ENCODE data around the gene GORASP2.
A peak's percentile ranks its signal among the peaks of the same experiment; 100 is the strongest.

The GORASP2 gene

GRCh38 chr2:170923799-170924198 is 5.3 kb upstream of the GORASP2 start:
- no peak for DNase-seq (ENCODE audit: low read depth)

GRCh38 chr2:170924969-170925368 is 4.1 kb upstream of the GORASP2 start:
- DNase-seq (ENCODE audit: low read depth), result no peak

GRCh38 chr2:170925923-170926322 is 3.1 kb upstream of the GORASP2 start:
- DNase-seq (ENCODE audit: low read depth), result no peak

GRCh38 chr2:170926743-170927297 is 2.2 kb upstream of the GORASP2 start:
- DNase-seq (ENCODE audit: low read depth), result no peak

GRCh38 chr2:170928036-170928823 is 823 bp upstream of the GORASP2 start:
- no peak for DNase-seq (ENCODE audit: low read depth)

- peak; percentile 30 for DNase-seq (ENCODE audit: low read depth)
These were observed 615 bp downstream of the GORASP2 start for GRCh38 chr2:170929686-170930050.

- DNase-seq (ENCODE audit: low read depth), result no peak
These were observed 1.3 kb downstream of the GORASP2 start for GRCh38 chr2:170930131-170930990.

- no peak for DNase-seq (ENCODE audit: low read depth)
These were observed 1.9 kb downstream of the GORASP2 start for GRCh38 chr2:170930991-170931266.

GRCh38 chr2:170932166-170932565 is 3.1 kb downstream of the GORASP2 start:
- no peak for DNase-seq (ENCODE audit: low read depth)

GRCh38 chr2:170932948-170933347 is 3.9 kb downstream of the GORASP2 start:
- no peak for DNase-seq (ENCODE audit: low read depth)

GRCh38 chr2:170937709-170938379 is 8.8 kb downstream of the GORASP2 start:
- no peak for DNase-seq (ENCODE audit: low read depth)

- DNase-seq (ENCODE audit: low read depth), result no peak
These were observed 11.0 kb downstream of the GORASP2 start for GRCh38 chr2:170940066-170940465.

GRCh38 chr2:170942615-170943014 is 13.6 kb downstream of the GORASP2 start:
- no peak for DNase-seq (ENCODE audit: low read depth)

- DNase-seq (ENCODE audit: low read depth), result no peak
These were observed 14.0 kb downstream of the GORASP2 start for GRCh38 chr2:170943041-170943440.

- DNase-seq (ENCODE audit: low read depth), result no peak
These were observed 14.5 kb downstream of the GORASP2 start for GRCh38 chr2:170943596-170943995.

GRCh38 chr2:170944545-170944944 is 15.5 kb downstream of the GORASP2 start:
- no peak for DNase-seq (ENCODE audit: low read depth)

- no peak for DNase-seq (ENCODE audit: low read depth)
These were observed 20.4 kb downstream of the GORASP2 start for GRCh38 chr2:170949415-170949814.

GRCh38 chr2:170950221-170950761 is 21.2 kb downstream of the GORASP2 start:
- DNase-seq (ENCODE audit: low read depth), result no peak

GRCh38 chr2:170953941-170954340 is 24.9 kb downstream of the GORASP2 start:
- DNase-seq (ENCODE audit: low read depth), result no peak

- no peak for DNase-seq (ENCODE audit: low read depth)
These were observed 34.3 kb downstream of the GORASP2 start for GRCh38 chr2:170963386-170963785.

GRCh38 chr2:170965446-170966225 is 36.6 kb downstream of the GORASP2 start:
- no peak for DNase-seq (ENCODE audit: low read depth)
